Esophagus muscularis mucosa (tissue), 4 donors: ENCODE results near the gene UGCG. TPM values are rescaled to one million over a fixed set of nuclear protein-coding genes. Genes with fewer than 3 reads are reported as not detected.

ENCODE experiments used
- DNase-seq: peaks from one replicate; pipeline ENCODE4 v3.0.0-alpha.2; 2017; ENCODE audit errors: extremely low spot score
- H3K27ac ChIP-seq, 4 donors: fragments of 200-600 bp; sonication (generic); replicated peaks in 1 of 4; 1 replicate in 3 of 4; 2 replicates in 1 of 4; pipeline ENCODE4 v1.5.1; 2016 to 2019; ENCODE audit warnings: mild to moderate bottlenecking in 1 of 4
- H3K27me3 ChIP-seq, 4 donors: fragments of 200-600 bp; sonication (generic); one replicate each; pipeline versions ENCODE4 v1.5.1 to v1.6.0; 2016 to 2019
- H3K36me3 ChIP-seq, 4 donors: fragments of 200-600 bp; sonication (generic); one replicate each; pipeline ENCODE4 v1.5.1; 2016 to 2019
- H3K4me1 ChIP-seq, 4 donors: fragments of 200-600 bp; sonication (generic); one replicate each; pipeline ENCODE4 v1.5.1; 2016 to 2019
- H3K4me3 ChIP-seq, 4 donors: fragments of 200-600 bp; sonication (generic); 1 replicate in 2 of 4; 2 replicates in 2 of 4; pipeline ENCODE4 v1.5.1; 2016 to 2019; ENCODE audit warnings: mild to moderate bottlenecking in 4 of 4, moderate library complexity in 1 of 4
- H3K9me3 ChIP-seq, 4 donors: fragments of 200-600 bp; sonication (generic); 1 replicate in 3 of 4; 2 replicates in 1 of 4; pipeline ENCODE4 v1.5.1; 2016 to 2019
- CTCF ChIP-seq, 3 experiments: fragments of 200-600 bp in 2 of 3; fragments of 450-650 bp in 1 of 3; sonication (generic) in 2 of 3; IDR thresholded peaks; one replicate each; pipeline ENCODE4 v1.5.1; 2017 to 2019; ENCODE audit warnings: antibody characterized with exemption in 3 of 3, mild to moderate bottlenecking in 2 of 3, moderate library complexity in 1 of 3
- EP300 ChIP-seq: sonication (generic); formaldehyde crosslinking; IDR thresholded peaks from one replicate; pipeline ENCODE4 v1.6.1; 2017; ENCODE audit warnings: antibody characterized with exemption
- POLR2A ChIP-seq: fragments of 450-650 bp; IDR thresholded peaks from one replicate; pipeline ENCODE4 v1.6.1; 2017; ENCODE audit warnings: antibody characterized with exemption, moderate library complexity, mild to moderate bottlenecking, low read depth
- POLR2AphosphoS5 ChIP-seq, 2 donors: sonication (generic); formaldehyde crosslinking; IDR thresholded peaks; one replicate each; pipeline ENCODE4 v1.6.1; 2017; ENCODE audit warnings: antibody characterized with exemption in 2 of 2
- WGBS: methylation state at CpG from one replicate; pipeline ENCODE4 v1.1.5; 2018; 5-methylcytosine and 5-hydroxymethylcytosine counted together
- intact Hi-C: fragments of 100-400 bp; cut with DNase I; formaldehyde crosslinking; loops from one replicate; pipeline ENCODE4 v1.15.1; 2023
- total RNA-seq, 4 donors: library from RNA; depleted of rRNA; stranded (reverse); fragments of >200 nt; gene quantifications; one replicate each; pipeline versions ENCODE4 v1.1.0 to v1.2.1, GENCODE V29; 2016

UGCG gene
- total RNA-seq, 4 donors from 2014 or later: 24.5 to 87.8 (median 33.5) TPM

GRCh38 chr9:111897601-111898137, 1.1 kb downstream of the UGCG start:
- intact Hi-C loops: loop anchor here (5.0 kb wide), 2 partner anchors 175 to 435 kb away; partner anchors contain the start of gene PTBP3
- H3K27me3 ChIP-seq: no peaks in the 10 kb centered on the region
- peak overlapping the region; percentile 94 to 99 (median 97) for H3K27ac ChIP-seq
- TF ChIP-seq CTCF (IDR thresholded peaks at IDR 0.05) (no peak), EP300 (no peak), POLR2A (no peak), POLR2AphosphoS5 (IDR thresholded peaks at IDR 0.05) (no peak)
- no peaks in the 10 kb centered on the region for H3K9me3 ChIP-seq
- peak overlapping the region; percentile 83 to 99 (median 94) for H3K4me3 ChIP-seq
- 10% methylated on average over 12 of the region's 12 CpGs for WGBS
- H3K36me3 ChIP-seq: no peaks in the 10 kb centered on the region
- DNase-seq: no peak
- peaks cover 51 to 57% (median 55%) of the 10 kb centered on the region in 4 donors for H3K4me1 ChIP-seq

- intact Hi-C loops: loop anchor here (5.0 kb wide), 2 partner anchors 174 to 434 kb away; partner anchors contain the start of gene PTBP3
- Histone ChIP-seq H3K27ac (peak overlapping the region; percentile 94 to 99 (median 97)), H3K27me3 (no peaks in the 10 kb centered on the region), H3K4me1 (peaks cover 55 to 65% (median 63%) of the 10 kb centered on the region in 4 donors), H3K9me3 (no peaks in the 10 kb centered on the region), H3K4me3 (peak overlapping the region; percentile 83 to 99 (median 94)), H3K36me3 (no peaks in the 10 kb centered on the region)
- no peak for DNase-seq
- WGBS: 26% methylated on average over 4 of the region's 4 CpGs
- TF ChIP-seq POLR2AphosphoS5 (IDR thresholded peaks at IDR 0.05) (no peak), POLR2A (no peak), EP300 (no peak), CTCF (IDR thresholded peaks at IDR 0.05) (no peak)
Observed at GRCh38 chr9:111898331-111899096, 1.9 kb downstream of the UGCG start.

- 70% methylated on average over 6 of the region's 6 CpGs for WGBS
- H3K4me3 ChIP-seq: peak overlapping the region in 2 of 4 donors; percentile 1 to 83
- DNase-seq: no peak
Observed at GRCh38 chr9:111900151-111900857, 3.7 kb downstream of the UGCG start.

More at GRCh38 chr9:111900151-111900857, 3.7 kb downstream of the UGCG start:
- Histone ChIP-seq H3K36me3 (no peaks in the 10 kb centered on the region), H3K27ac (peak overlapping the region; percentile 94 to 99 (median 97)), H3K9me3 (no peaks in the 10 kb centered on the region), H3K27me3 (no peaks in the 10 kb centered on the region), H3K4me1 (peaks cover 66 to 83% (median 77%) of the 10 kb centered on the region in 4 donors)
- TF ChIP-seq EP300 (no peak), POLR2AphosphoS5 (IDR thresholded peaks at IDR 0.05) (no peak), POLR2A (no peak), CTCF (IDR thresholded peaks at IDR 0.05) (no peak)
- intact Hi-C loops: no loop called here
